ENCODE measurements around the gene MCCD1.

MCCD1 gene

DNA sequence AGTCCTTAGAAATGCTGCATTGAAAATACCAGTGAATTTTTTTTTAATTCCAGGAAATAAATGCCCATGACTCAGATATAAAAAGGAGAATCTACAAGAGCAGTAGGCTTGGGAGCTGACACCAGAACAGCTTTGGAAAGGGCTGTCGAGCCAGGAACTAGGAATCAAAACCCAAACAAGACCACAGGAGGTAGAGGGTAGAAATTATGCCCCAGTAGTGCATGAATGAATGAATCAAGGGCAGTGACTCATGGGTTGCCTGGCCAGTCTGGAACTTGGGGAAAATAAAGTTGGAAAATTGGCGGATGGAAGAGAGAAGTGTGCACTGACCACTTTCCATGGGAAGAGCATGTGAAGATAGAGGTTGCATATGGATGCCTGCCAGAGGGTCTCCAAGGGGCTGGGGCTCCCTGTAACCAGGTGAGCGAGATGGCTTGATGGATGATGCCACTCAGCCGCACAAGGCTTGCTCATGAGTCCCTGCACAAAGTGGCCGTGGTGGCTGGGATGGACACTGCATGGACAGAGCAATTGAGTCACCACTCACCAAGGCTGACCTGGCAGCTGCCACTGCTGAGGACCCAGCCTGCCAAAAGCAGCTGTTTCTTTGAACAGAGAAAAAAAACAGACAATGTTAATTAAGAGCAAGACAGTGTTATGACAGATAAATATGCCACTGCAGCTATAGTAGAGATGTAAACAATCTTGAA lies 15.2 kb upstream of the MCCD1 start:
- no peak for DNase-seq (ENCODE audit: low spot score)

- no peak for DNase-seq (ENCODE audit: low spot score)
Observed at GRCh38 chr6:31521835-31522234, 6.9 kb upstream of the MCCD1 start.

DNA sequence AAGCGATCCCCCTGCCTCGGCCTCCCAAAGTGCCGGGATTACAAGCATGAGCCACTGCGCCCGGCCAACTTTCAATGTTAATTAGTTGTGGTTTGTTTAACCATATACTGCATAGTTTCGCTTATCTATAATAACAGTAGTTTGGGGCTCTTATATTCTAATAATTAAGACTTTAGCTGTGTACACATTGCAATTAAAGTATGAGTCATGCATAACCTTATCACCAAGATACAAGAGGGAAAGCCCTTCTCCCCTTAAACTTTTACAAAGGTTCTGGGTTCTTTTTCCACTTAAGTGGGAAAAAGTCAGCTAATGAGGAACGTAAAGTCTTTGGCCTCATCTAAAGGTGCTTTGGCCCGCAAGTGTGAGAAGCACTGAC lies 3.2 kb upstream of the MCCD1 start:
- DNase-seq (ENCODE audit: low spot score), result no peak

- no peak for DNase-seq (ENCODE audit: low spot score)
Observed at GRCh38 chr6:31525932-31526591, 2.7 kb upstream of the MCCD1 start.

DNA sequence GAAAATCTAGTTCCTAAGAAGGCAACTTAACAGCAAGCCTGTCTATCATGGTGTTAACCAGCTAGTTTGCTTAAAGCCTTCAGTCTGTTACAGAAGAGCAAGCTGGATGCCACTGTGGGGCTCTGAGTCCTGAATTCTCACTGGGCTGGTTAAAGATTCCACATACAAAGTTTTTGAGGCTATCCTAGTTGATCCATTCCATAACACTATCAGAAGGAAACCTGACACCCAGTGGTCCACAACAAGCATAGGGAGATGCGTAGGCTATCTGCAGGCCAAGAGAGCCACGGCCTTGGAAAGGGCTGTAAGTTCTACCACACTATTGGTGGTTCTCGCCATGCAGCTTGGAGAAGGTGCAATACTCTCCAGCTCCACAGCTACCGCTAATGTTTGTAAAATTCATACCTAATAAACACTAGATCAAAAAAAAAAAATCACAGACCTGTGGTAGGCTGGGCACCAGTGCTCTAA lies 420 bp upstream of the MCCD1 start:
- no peak for DNase-seq (ENCODE audit: low spot score)

DNA sequence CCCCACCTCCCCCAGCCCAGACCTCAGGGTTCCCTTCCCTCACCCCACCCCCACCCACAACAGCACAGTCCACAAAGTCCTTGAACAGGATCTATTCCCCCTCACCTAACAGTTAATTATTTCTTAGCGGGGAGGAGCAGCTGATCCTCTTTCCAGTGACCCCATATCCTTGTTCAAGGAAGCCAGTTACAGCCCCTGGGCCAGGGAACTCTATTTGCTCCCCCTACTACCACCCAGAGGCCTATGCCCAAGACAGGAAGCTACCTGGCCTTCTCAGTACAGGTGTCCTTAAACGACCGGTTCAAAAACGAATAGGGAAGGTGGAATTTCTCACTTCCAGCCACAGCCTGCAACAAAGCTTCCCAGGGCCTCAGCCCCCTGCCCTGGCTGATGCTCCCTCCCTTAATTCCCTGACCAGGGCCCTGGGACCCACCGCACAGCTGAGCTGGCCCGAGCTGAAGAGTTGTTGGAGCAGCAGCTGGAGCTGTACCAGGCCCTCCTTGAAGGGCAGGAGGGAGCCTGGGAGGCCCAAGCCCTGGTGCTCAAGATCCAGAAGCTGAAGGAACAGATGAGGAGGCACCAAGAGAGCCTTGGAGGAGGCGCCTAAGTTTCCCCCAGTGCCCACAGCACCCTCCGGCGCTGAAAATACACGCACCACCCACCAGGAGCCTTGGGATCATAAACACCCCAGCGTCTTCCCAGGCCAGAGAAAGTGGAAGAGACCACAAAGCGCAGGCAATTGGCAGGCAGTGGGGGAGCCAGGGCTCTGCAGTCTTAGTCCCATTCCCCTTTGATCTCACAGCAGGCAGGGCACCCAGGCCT lies 778 bp downstream of the MCCD1 start:
- no peak for DNase-seq (ENCODE audit: low spot score)

- DNase-seq (ENCODE audit: low spot score), result no peak
Observed at GRCh38 chr6:31530659-31531058, 1.9 kb downstream of the MCCD1 start.

DNA sequence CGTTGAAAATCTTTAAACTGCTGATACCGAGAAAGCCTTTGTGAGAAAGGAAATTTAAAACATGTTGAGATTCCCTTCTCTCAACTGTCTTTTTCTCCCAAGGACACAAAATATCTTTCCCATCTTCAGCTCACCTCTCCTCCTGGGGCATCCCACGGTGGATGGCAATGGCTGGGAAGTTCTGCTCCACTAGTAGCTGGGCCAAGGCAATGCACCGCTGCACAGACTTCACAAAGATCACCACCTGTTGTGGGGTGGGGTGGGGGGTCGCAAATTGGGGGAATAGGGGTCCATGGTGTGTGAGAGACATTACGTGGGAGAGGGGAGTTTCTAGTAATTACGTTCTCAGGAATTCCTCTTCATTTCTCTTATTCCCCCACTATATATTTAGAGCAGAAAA lies 2.4 kb downstream of the MCCD1 start:
- no peak for DNase-seq (ENCODE audit: low spot score)

DNA sequence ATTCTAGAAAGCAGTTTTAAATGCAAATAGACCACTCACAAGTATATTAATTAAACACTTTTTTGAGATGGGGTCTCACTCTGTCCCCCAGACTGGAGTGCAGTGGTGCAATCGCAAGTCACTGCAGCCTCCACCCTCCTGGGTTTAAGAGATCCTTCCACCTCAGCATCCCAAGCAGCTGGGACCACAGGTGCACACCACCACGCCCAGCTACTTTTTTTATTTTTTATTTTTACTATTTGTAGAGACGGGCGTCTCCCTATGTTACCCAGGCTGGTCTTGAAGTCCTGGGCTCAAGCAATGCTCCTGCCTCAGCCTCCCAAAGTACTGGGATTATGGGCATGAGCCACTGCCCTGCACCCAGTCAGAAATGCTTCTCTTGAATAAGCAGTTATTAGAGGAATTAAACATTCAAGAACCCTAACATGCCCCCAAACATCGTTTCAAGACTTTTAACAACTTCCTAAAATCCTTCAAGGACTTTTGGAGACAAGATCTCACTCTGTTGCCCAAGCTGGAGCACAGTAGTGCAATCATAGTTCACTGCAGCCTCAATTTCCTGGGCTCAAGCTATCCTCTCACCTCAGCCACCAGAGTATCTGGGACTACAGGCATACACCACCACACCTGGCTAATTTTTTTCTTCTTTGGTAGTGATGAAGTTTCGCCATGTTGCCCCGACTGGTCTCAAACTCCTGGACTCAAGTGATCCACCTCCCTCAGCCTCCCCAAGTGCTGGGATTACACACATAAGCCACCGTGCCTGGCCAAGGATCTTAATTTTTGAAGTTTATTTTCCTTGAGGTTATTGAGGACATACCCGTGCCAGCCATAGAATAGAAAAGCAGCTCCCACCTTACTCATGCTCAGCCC lies 3.2 kb downstream of the MCCD1 start:
- DNase-seq (ENCODE audit: low spot score), result no peak

DNA sequence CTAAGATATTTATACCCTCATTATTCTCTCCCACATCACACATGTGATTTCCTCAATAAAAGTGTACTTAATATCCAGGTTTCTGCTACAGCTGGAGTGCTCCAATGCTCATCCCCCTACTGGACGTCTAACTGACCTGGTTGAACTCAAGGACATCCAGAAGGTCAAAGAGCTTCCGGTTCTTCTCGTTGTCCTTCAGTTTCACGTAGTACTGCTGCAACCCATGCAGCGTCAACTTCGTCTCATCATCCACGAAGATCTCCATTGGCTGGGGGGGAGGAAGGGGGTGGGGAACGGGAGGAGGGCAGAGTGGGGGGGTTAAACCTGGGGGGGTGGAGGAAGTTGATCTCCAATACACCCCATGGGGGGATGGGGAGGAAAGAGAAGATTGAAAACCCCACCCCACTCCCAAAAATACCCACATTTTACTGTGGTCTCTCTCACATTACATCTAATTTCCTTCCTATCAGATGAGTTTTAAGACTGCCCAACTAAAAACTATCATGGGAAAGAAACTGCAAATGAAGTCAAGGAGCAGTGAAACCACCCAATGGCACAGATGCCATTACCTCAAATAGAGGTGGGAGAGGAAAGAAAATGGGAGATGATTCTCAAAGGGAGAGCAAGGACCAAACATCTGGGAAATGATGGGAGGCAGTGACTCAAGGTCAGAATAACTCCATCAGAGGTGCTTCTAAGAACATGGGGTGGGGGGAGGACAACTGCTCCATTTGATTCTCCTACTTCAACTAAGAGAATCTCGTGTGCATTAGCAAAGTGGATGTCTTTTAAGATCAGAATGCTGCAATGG lies 4.1 kb downstream of the MCCD1 start:
- DNase-seq (ENCODE audit: low spot score), result no peak

DNA sequence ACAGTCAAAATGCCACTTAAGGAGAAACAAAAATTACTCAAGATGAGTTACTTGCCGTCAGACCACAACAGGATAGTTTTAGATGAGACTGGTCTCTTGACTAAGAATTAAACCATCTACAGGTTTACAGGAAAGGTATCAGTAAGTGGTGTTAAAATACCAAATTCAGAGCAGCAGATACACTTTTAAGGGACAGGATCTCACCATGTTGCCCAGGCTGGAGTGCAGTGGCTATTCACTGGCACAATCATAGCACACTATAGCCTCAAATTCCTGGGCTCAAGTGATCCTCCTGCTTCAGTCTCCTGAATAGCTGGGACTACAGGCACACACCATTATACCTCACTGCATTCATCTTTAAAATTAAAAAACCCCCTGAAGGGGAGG lies 4.7 kb downstream of the MCCD1 start:
- DNase-seq (ENCODE audit: low spot score), result no peak

- no peak for DNase-seq (ENCODE audit: low spot score)
Observed at GRCh38 chr6:31534011-31534410, 5.2 kb downstream of the MCCD1 start.

- no peak for DNase-seq (ENCODE audit: low spot score)
Observed at GRCh38 chr6:31534521-31535040, 5.8 kb downstream of the MCCD1 start.

GRCh38 chr6:31535538-31536324 lies 7.0 kb downstream of the MCCD1 start:
- DNase-seq (ENCODE audit: low spot score), result no peak

GRCh38 chr6:31538805-31539400 lies 10.1 kb downstream of the MCCD1 start:
- no peak for DNase-seq (ENCODE audit: low spot score)

DNA sequence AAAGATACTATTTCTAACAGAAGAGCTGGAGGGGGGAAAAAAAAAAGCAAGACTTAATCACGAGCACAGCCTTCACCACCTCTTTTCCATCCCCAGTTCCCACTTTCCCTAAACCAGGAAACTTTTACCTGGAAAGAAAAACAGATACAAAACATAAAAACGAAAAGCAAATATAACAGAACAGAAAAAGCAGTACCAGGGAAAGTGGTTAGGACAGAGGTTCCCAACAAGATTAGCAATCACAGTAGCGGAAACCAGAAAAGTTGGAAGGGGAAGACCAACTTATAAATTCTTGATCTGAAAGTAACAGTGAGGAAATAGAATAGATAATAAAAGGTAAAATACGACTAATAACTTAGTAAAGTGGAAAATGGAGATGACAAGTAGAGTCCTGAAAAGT lies 11.9 kb downstream of the MCCD1 start:
- DNase-seq (ENCODE audit: low spot score), result no peak

DNA sequence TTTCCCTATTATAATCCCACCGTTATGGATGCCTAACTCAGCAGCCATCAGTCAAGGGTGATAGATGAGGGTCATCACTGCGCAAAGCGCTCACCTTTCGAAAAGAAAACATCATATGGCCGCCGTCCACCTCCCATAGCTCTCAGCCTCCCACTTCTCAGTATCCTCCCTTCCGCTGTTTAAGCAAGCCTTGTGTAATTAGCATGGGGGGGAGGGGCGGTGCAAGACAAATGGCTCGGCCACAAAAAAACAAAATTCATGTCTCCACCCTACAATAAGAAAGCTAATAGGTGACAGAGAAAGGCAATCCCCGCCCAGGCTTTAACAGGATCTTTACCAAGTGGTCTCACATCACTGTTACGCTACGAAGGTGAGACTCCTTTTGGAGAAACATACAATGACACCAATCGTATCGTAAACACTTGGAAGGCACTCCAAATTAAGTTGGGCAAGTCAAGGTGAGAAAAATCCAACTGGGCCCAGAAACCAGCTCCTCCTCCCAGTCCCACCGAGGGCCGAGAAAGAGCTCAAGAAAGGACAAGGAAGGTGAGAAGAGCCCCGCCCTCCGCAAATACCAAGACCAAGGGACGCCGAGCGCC lies 12.4 kb downstream of the MCCD1 start:
- peak; percentile 45 for DNase-seq (ENCODE audit: low spot score)

DNA sequence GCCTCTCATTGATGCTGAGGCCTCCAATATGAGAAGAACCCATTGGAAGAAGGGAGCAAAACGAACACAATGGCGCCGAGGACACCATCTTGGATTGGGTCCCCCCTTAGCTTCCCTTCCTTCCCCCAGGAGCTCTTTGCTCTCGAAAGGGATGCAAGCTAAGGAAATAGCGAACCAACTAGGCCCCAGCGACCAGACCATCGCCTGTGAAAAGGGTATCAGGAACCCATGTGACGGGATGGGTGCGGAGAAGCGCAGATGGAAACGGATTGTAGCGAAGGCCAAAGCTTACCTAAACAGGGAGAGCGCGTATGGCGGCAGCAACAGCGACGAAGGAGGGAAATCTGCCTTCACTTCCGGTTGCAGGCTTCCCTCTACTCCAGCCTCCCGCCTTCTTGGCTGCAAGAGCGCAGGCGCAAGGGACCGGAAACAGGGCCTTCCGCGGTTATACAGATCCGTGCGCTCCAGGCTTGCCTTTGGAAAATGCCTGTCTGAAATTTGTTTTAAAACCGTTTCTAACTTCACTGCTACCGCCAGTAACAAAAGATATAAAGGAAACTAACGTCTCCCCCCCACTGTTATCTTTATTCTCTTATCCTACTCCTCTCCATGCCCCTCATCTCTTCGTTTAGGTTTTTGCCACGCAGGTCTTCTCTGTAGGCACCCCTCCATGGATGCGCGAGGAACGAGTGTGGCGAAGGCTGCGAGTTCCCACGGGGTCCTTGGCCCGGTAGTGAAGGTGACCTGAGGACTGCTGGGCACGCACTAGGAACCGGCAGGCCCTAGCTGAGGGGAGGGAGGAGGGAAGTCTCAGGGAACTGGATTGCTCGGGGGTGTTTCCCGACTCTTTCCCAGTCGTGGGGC lies 13.1 kb downstream of the MCCD1 start, which contains the start of gene DDX39B:
TSS of gene DDX39B (minus strand) at position 346 of the 864 bp plus-strand sequence. CDS start 1,471 bp downstream, outside the sequence.
- DNase-seq (ENCODE audit: low spot score), result peak; percentile 90
